HepG2 (cell line): ENCODE data around the gene DBN1. TPM values are rescaled to one million over a fixed set of nuclear protein-coding genes. Genes with fewer than 3 reads are reported as not detected.

Experiments
- FOXK1 ChIP-seq: sonication (generic); formaldehyde crosslinking; IDR thresholded peaks from 2 replicates; pipeline ENCODE4 v1.4.0; 2020; ENCODE audit warnings: low read depth, missing genetic modification reagents, borderline replicate concordance
- HDAC6 ChIP-seq: fragments of 200-600 bp; sonication (generic); IDR thresholded peaks from 2 replicates; pipeline ENCODE4 v1.7.0; 2017; ENCODE audit warnings: mild to moderate bottlenecking, antibody characterized with exemption, low read length, low read depth
- MED1 ChIP-seq: sonication (generic); formaldehyde crosslinking; IDR thresholded peaks from 2 replicates; pipeline ENCODE4 v1.4.0; 2020; ENCODE audit warnings: missing genetic modification reagents
- NFE2L2 ChIP-seq: fragments of 150-350 bp; IDR thresholded peaks from 2 replicates; pipeline ENCODE4 v1.6.1; 2014; ENCODE audit warnings: low read length
- NR2C2 ChIP-seq: sonication (generic); formaldehyde crosslinking; IDR thresholded peaks from 2 replicates; pipeline ENCODE4 v1.4.0; 2020; ENCODE audit warnings: missing genetic modification reagents, mild to moderate bottlenecking, moderate library complexity, borderline replicate concordance
- POLR2G ChIP-seq: fragments of 200-400 bp; formaldehyde crosslinking; IDR thresholded peaks from 2 replicates; pipeline ENCODE4 v1.6.1; 2018; ENCODE audit warnings: mild to moderate bottlenecking, low read depth, low read length, moderate library complexity
- PRDM4 ChIP-seq: sonication (generic); formaldehyde crosslinking; IDR thresholded peaks from 2 replicates; pipeline ENCODE4 v1.9.0; 2021; ENCODE audit warnings: missing genetic modification reagents, borderline replicate concordance
- SKI ChIP-seq: fragments of 450-650 bp; IDR thresholded peaks from one replicate; pipeline ENCODE4 v1.6.1; 2018; ENCODE audit warnings: mild to moderate bottlenecking; ENCODE audit not compliant: partially characterized antibody
- SMAD9 ChIP-seq: sonication (generic); formaldehyde crosslinking; IDR thresholded peaks from 2 replicates; pipeline ENCODE4 v1.5.1; 2020; ENCODE audit warnings: mild to moderate bottlenecking, missing genetic modification reagents
- TAF15 ChIP-seq: fragments of 200-400 bp; formaldehyde crosslinking; IDR thresholded peaks from one replicate; pipeline ENCODE4 v1.6.1; 2018; ENCODE audit warnings: mild to moderate bottlenecking, low read depth, low read length; ENCODE audit not compliant: poor library complexity, severe bottlenecking
- THAP9 ChIP-seq: sonication (generic); formaldehyde crosslinking; IDR thresholded peaks from 2 replicates; pipeline ENCODE4; 2020; ENCODE audit warnings: missing genetic modification reagents, mild to moderate bottlenecking, borderline replicate concordance
- TOPORS ChIP-seq: sonication (generic); formaldehyde crosslinking; IDR thresholded peaks from 2 replicates; pipeline ENCODE4 v1.8.0; 2023; ENCODE audit warnings: mild to moderate bottlenecking, missing genetic modification reagents
- ZNF337 ChIP-seq: sonication (generic); formaldehyde crosslinking; IDR thresholded peaks from 2 replicates; pipeline ENCODE4 v1.5.1; 2020; ENCODE audit warnings: missing genetic modification reagents, low read depth, mild to moderate bottlenecking, borderline replicate concordance
- ZNF354B ChIP-seq: sonication (generic); formaldehyde crosslinking; IDR thresholded peaks from 2 replicates; pipeline ENCODE4 v1.8.0; 2022; ENCODE audit warnings: mild to moderate bottlenecking, missing genetic modification reagents
- ZNF460 ChIP-seq: sonication (generic); formaldehyde crosslinking; IDR thresholded peaks from 2 replicates; pipeline ENCODE4 v1.5.1; 2020; ENCODE audit warnings: missing genetic modification reagents, mild to moderate bottlenecking, borderline replicate concordance
- ZNF557 ChIP-seq: sonication (generic); formaldehyde crosslinking; IDR thresholded peaks from 2 replicates; pipeline ENCODE4 v1.4.0; 2020; ENCODE audit warnings: missing genetic modification reagents
- ZNF574 ChIP-seq: sonication (generic); formaldehyde crosslinking; IDR thresholded peaks from 2 replicates; pipeline ENCODE4 v1.4.0; 2020; ENCODE audit warnings: missing genetic modification reagents
- ZNF740 ChIP-seq: sonication (generic); formaldehyde crosslinking; IDR thresholded peaks from 2 replicates; pipeline ENCODE4 v1.4.0; 2020; ENCODE audit warnings: missing genetic modification reagents
- ZSCAN30 ChIP-seq: sonication (generic); formaldehyde crosslinking; IDR thresholded peaks from 2 replicates; pipeline ENCODE4 v1.5.0; 2020; ENCODE audit warnings: mild to moderate bottlenecking, missing genetic modification reagents
- polyA plus RNA-seq, 8 experiments: library from polyadenylated mRNA; depleted of rRNA in 3 of 8; stranded (reverse) in 7 of 8; unstranded in 1 of 8; fragments of >200 nt; fragmentation: Illumina TruSeq in 4 of 8; extraction: Trizol in 4 of 8; gene quantifications; 2 replicates each; pipeline versions ENCODE4 v1.2.1 to v1.2.3, GENCODE V29; 2011 to 2016; ENCODE audit warnings: low read depth in 4 of 8, missing spikeins in 1 of 8, mixed read lengths in 1 of 8; ENCODE audit not compliant: insufficient read depth in 1 of 8
- total RNA-seq, 5 experiments: library from RNA; depleted of rRNA; stranded (reverse); fragments of >200 nt; fragmentation: Illumina TruSeq; extraction: Trizol; gene quantifications; 2 replicates each; pipeline ENCODE4 v1.2.3, GENCODE V29; 2016; ENCODE audit warnings: low read depth in 1 of 5

DBN1 gene
- total and polyA plus RNA-seq, 2 of the 13 experiments (the other 11 are each of a cell fraction or from before 2014, with no cell fraction given), result 27.0 to 37.3 TPM

GRCh38 chr5:177425801-177426565 is 47.5 kb downstream of the DBN1 start (continued):
- TF ChIP-seq FOXK1 (peak; percentile 60), TOPORS (CRISPR knock-in tag) (peak; percentile 15; the same call in 1 of the 2 replicates), ZNF740 (0 out of 2 replicates have a peak, but pooled peaks have one; percentile 13), ZNF354B (CRISPR knock-in tag) (peak; percentile 29; the same call in 1 of the 2 replicates), TAF15 (no peak), NFE2L2 (no peak), HDAC6 (no peak), THAP9 (CRISPR knock-in tag) (peak; percentile 72; the same call in 1 of the 2 replicates), ZNF574 (CRISPR knock-in tag) (peak; percentile 64), PRDM4 (CRISPR knock-in tag) (no peak), NR2C2 (CRISPR knock-in tag) (no peak), ZNF337 (CRISPR knock-in tag) (0 out of 2 replicates have a peak, but pooled peaks have one; percentile 42), ZNF557 (peak; percentile 78; the same call in 1 of the 2 replicates), POLR2G (peak; percentile 85), ZSCAN30 (CRISPR knock-in tag) (no peak), MED1 (CRISPR knock-in tag) (peak; percentile 60), SKI (peak; percentile 8), ZNF460 (CRISPR knock-in tag) (no peak), SMAD9 (CRISPR knock-in tag) (peak; percentile 50; the same call in 1 of the 2 replicates)
